Mammary epithelial cell (primary cell): ENCODE measurements around the gene KIAA1614.

Experiments
- EZH2 ChIP-seq: IDR thresholded peaks from 2 replicates; pipeline ENCODE4 v1.6.1; 2012; ENCODE audit warnings: low read length, inconsistent platforms, borderline replicate concordance
- TF ChIP-seq, protein P1 (sequence below), 2 donors: IDR thresholded peaks in 1 of 2; conservative IDR thresholded peaks in 1 of 2; 2 replicates each; pipeline ENCODE4 v1.5.1; 2011 to 2012; ENCODE audit warnings: inconsistent platforms in 2 of 2, low read length in 2 of 2, mild to moderate bottlenecking in 2 of 2, control low read depth in 1 of 2, low read depth in 1 of 2; ENCODE audit not compliant: insufficient read depth in 1 of 2; ENCODE audit errors: extremely low read depth in 1 of 2

DNA sequence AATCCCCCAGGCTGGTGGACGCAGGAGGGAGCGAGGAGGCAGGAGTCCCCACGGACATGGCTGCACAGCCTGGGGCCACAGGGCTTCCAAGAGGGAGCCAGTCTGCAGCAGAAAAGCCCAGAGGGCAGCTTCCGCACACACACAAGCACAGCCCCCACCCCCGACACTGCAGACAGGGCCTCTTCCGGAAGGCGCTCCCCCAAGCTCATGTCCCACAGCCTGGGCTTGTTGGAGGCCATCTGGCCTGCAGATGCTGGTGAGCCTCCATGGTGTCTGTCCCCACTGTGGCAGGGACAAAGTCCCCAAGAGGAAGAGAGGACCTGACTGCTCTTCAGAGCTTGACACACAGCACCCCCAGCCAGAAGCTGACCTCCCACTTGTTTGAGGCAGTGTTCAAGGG lies 13.4 kb upstream of the KIAA1614 start:
- TF ChIP-seq EZH2, result no peak
- TF ChIP-seq, protein P1, sequence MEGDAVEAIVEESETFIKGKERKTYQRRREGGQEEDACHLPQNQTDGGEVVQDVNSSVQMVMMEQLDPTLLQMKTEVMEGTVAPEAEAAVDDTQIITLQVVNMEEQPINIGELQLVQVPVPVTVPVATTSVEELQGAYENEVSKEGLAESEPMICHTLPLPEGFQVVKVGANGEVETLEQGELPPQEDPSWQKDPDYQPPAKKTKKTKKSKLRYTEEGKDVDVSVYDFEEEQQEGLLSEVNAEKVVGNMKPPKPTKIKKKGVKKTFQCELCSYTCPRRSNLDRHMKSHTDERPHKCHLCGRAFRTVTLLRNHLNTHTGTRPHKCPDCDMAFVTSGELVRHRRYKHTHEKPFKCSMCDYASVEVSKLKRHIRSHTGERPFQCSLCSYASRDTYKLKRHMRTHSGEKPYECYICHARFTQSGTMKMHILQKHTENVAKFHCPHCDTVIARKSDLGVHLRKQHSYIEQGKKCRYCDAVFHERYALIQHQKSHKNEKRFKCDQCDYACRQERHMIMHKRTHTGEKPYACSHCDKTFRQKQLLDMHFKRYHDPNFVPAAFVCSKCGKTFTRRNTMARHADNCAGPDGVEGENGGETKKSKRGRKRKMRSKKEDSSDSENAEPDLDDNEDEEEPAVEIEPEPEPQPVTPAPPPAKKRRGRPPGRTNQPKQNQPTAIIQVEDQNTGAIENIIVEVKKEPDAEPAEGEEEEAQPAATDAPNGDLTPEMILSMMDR (conservative IDR thresholded peaks at IDR 0.05 in 1 of 2, IDR thresholded peaks at IDR 0.05 in 1 of 2; ENCODE audit: extremely low read depth in 1 of 2, insufficient read depth in 1 of 2, low read depth in 1 of 2, low read length in 2 of 2), result no peak
